Peyer's patch (tissue), 4 donors: ENCODE data around the gene YDJC. TPM values are rescaled to one million over a fixed set of nuclear protein-coding genes. Genes with fewer than 3 reads are reported as not detected.
"Not testable (repeated sequence)": the region's sequence is repeated elsewhere in the genome, so short reads cannot be mapped to it uniquely, and the experiment has no call there.

Experiments
- DNase-seq, 3 donors: peaks; one replicate each; pipeline ENCODE4 v3.0.0-alpha.2; 2017 to 2019
- H3K27ac ChIP-seq, 4 donors: fragments of 200-600 bp; sonication (generic); one replicate each; pipeline ENCODE4 v1.5.1; 2016 to 2019
- H3K27me3 ChIP-seq, 2 donors: fragments of 200-600 bp; sonication (generic); one replicate each; pipeline ENCODE4 v1.5.1; 2019
- H3K36me3 ChIP-seq, 3 donors: fragments of 200-600 bp; sonication (generic); one replicate each; pipeline ENCODE4 v1.5.1; 2016 to 2019
- H3K4me1 ChIP-seq, 4 donors: fragments of 200-600 bp; sonication (generic); one replicate each; pipeline ENCODE4 v1.5.1; 2016 to 2019
- H3K4me3 ChIP-seq, 4 donors: fragments of 200-600 bp; sonication (generic); 1 replicate in 3 of 4; 2 replicates in 1 of 4; pipeline ENCODE4 v1.5.1; 2016 to 2019; ENCODE audit warnings: mild to moderate bottlenecking in 1 of 4
- H3K9me3 ChIP-seq, 4 donors: fragments of 200-600 bp; sonication (generic); one replicate each; pipeline ENCODE4 v1.5.1; 2016 to 2019; ENCODE audit warnings: mild to moderate bottlenecking in 1 of 4
- CTCF ChIP-seq, 6 experiments: fragments of 450-650 bp in 4 of 6; fragments of 200-600 bp in 2 of 6; sonication (generic) in 1 of 6; IDR thresholded peaks; one replicate each; pipeline ENCODE4 v1.5.1; 2017 to 2019; ENCODE audit warnings: antibody characterized with exemption in 6 of 6, mild to moderate bottlenecking in 3 of 6, moderate library complexity in 1 of 6
- POLR2A ChIP-seq, 2 donors: fragments of 450-650 bp; IDR thresholded peaks; one replicate each; pipeline ENCODE4 v1.5.1; 2017; ENCODE audit warnings: antibody characterized with exemption in 2 of 2, mild to moderate bottlenecking in 2 of 2, moderate library complexity in 2 of 2
- total RNA-seq, 4 donors: library from RNA; depleted of rRNA; stranded (reverse); fragments of >200 nt; gene quantifications; one replicate each; pipeline ENCODE4 v1.1.0, GENCODE V29; 2016

YDJC gene
- total RNA-seq, 4 donors from 2014 or later = 36.3 to 54.2 (median 38.8) TPM

- Histone ChIP-seq H3K27me3 (no peaks in the 10 kb centered on the region), H3K4me3 (no peak overlapping the region), H3K27ac (no peak overlapping the region), H3K4me1 (peaks cover 4 to 20% (median 11%) of the 10 kb centered on the region in 4 donors), H3K36me3 (peaks cover 0 to 8% (median 0%) of the 10 kb centered on the region in 3 donors), H3K9me3 (no peaks in the 10 kb centered on the region)
- TF ChIP-seq CTCF (IDR thresholded peaks at IDR 0.05) (no peak), POLR2A (IDR thresholded peaks at IDR 0.05) (no peak)
- DNase-seq = no peak
These were observed 20.5 kb upstream of the YDJC start for GRCh38 chr22:21650280-21650679.

DNA sequence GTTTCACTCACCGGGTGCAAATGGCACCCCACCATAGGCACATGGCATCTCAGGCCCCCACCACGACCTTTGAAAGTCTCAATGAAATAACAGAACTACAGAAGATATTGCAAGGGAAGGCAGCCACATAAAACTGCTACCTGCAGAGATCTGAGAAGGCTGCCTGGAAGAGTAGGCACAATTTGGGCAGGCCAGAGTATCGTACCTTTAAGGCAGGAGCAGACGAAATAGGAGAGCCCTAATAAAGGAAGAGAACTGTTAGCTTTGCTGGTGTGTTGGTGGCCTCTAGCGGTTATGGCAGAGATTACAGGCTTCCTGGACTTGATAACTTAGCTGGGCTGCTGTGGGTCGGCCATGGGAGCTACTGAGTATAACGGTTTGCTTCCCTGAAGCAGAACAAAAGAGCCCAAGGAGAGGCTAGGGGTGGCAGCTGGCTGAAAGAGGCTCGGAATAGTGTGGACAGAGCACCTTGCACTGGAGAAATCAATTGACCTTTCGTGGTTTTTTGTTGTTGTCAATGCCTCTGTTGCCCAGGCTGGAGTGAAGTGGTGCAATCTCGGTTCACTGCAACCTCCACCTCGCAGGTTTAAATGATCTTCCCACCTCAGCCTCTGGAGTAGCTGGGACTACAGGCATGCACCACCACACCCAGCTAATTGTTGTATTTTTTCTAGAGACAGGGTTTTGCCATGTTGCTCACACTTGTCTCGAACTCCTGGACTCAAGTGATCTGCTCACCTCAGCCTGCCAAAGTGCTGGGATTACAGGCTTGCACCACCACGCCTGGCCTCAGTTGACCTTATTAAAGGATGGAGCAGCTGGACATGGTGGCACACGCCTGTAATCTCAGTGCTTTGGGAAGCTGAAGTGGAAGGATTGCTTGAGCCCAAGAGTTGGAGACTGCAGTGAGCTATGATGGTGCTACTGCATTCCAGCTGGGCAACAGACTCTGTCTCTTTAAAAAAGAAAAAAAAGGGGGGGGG lies 17.1 kb upstream of the YDJC start:
- Histone ChIP-seq H3K9me3 (no peaks in the 10 kb centered on the region), H3K4me3 (no peak overlapping the region), H3K4me1 (peaks cover 0 to 25% (median 11%) of the 10 kb centered on the region in 4 donors), H3K27ac (no peak overlapping the region), H3K36me3 (peaks cover 0 to 8% (median 0%) of the 10 kb centered on the region in 3 donors), H3K27me3 (no peaks in the 10 kb centered on the region)
- peak; percentile 71 to 94 (median 82) for DNase-seq
- peak; percentile 75 to 93 (median 88) for TF ChIP-seq CTCF (IDR thresholded peaks at IDR 0.05)
- TF ChIP-seq POLR2A (IDR thresholded peaks at IDR 0.05) = no peak

DNA sequence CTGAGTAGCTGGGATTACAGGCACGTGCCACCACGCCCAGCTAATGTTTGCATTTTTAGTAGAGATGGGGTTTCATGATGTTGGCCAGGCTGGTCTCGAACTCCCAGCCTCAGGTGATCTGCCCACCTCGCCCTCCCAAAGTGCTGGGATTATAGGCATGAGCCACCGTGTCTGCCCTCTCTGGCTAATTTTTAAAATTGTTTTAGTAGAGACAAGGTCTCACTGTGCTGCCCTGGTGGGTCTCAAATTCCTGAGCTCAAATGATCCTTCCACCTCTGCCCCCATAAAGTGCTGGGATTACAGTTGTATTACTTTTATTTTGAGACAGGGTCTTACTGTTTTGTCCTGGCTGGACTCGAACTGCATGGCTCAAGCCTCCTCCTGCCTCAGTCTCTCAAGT lies 15.7 kb upstream of the YDJC start:
- H3K4me1 ChIP-seq = peaks cover 0 to 13% (median 6%) of the 10 kb centered on the region in 4 donors

DNA sequence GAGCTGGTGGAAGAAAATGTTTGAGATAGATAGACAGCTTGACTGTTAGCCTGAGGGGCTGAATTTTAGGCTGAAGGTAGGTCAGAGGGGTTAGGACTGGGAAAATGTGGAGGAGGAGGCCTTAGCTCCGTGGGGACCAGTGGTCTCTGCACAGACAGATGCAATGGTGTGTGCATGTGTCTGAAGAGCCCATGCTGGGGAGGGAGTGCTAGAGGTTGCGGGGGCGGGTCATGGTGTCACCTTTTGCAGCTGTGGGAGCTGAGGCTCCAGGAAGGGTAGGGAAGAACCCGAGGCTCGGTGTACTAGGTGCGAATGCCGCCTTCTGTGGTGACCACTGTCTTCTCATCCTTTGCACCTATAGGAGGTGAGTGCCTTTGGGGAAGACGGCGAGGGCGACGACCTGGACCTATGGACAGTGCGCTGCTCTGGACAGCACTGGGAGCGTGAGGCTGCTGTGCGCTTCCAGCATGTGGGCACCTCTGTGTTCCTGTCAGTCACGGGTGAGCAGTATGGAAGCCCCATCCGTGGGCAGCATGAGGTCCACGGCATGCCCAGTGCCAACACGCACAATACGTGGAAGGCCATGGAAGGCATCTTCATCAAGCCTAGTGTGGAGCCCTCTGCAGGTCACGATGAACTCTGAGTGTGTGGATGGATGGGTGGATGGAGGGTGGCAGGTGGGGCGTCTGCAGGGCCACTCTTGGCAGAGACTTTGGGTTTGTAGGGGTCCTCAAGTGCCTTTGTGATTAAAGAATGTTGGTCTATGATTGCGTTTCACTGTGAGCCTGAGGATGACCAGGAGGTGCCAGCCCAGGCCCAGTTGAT lies 13.9 kb upstream of the YDJC start:
- Histone ChIP-seq H3K27ac (no peak overlapping the region), H3K4me1 (peaks cover 0 to 13% (median 6%) of the 10 kb centered on the region in 4 donors), H3K27me3 (no peaks in the 10 kb centered on the region), H3K9me3 (no peaks in the 10 kb centered on the region), H3K36me3 (peaks cover 0 to under 1% (median 0%) of the 10 kb centered on the region in 3 donors), H3K4me3 (peak overlapping the region in 2 of 4 donors; percentile 75 to 82)
- DNase-seq = no peak
- TF ChIP-seq CTCF (IDR thresholded peaks at IDR 0.05) = no peak
- TF ChIP-seq POLR2A (IDR thresholded peaks at IDR 0.05) = no peak

More for the DNA sequence above, 15.7 kb upstream of the YDJC start:
- H3K27ac ChIP-seq, H3K36me3 ChIP-seq, H3K4me3 ChIP-seq, H3K27me3 ChIP-seq, DNase-seq, H3K9me3 ChIP-seq: not testable (repeated sequence)

DNA sequence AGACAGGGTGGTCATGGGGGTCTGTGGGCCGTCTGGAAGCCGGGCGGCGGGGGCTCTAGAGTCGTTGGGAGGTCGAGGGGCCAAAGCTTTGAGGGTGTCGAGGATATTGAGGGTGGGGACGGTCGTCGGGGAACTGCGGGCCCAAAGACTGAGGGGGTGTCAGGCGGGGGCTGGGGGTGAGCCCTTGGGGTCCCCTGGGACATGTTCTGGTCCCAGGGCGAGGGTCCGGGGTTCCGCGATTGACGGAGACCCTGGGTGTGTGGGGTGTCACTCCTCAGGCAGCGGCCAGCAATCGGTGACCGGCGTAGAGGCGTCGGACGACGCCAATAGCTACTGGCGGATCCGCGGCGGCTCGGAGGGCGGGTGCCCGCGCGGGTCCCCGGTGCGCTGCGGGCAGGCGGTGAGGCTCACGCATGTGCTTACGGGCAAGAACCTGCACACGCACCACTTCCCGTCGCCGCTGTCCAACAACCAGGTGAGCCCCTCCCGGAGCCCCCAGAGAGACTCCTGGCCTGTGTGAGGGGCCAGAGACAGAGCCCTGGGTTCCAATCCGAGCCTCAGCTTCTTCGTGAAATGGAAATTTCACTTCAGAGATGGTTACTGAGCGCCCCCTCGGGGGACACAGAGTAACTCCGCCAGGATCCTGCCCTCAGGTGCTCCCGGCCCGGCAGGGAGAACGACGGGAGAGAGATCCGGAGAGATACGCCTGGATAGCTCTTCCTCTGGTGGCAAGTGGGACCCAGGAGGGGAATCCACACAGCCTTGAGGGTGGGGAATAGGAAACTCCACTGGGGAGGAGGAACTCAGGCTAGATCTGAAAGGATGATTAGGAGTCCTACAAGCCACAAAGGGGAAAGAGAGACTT lies 13.0 kb upstream of the YDJC start:
- TF ChIP-seq CTCF (IDR thresholded peaks at IDR 0.05) (peak in 5 of 6 experiments; percentile 45 to 68 (median 60)), POLR2A (IDR thresholded peaks at IDR 0.05) (no peak)
- H3K9me3 ChIP-seq = no peaks in the 10 kb centered on the region
- H3K4me3 ChIP-seq = peak overlapping the region; percentile 59 to 93 (median 78)
- H3K36me3 ChIP-seq = no peaks in the 10 kb centered on the region
- H3K4me1 ChIP-seq = peaks cover 0 to 13% (median 6%) of the 10 kb centered on the region in 4 donors
- no peaks in the 10 kb centered on the region for H3K27me3 ChIP-seq
- DNase-seq = peak; percentile 60 to 79 (median 70)
- H3K27ac ChIP-seq = peak overlapping the region; percentile 70 to 82 (median 74)
